Esophagus squamous epithelium (tissue), 5 donors: Measurements from ENCODE around the gene LINC00237. TPM values are rescaled to one million over a fixed set of nuclear protein-coding genes. Genes with fewer than 3 reads are reported as not detected.

Experiments
- DNase-seq: peaks from one replicate; lab custom pipeline; 2025; lab: John Stamatoyannopoulos, UW
- H3K27ac ChIP-seq, 4 donors: fragments of 200-600 bp; sonication (generic); one replicate each; pipeline ENCODE4 v1.5.1; 2016 to 2019; ENCODE audit warnings: mild to moderate bottlenecking in 1 of 4
- H3K27me3 ChIP-seq, 4 donors: fragments of 200-600 bp; sonication (generic); 1 replicate in 3 of 4; 2 replicates in 1 of 4; pipeline versions ENCODE4 v1.5.1 to v1.6.0; 2017 to 2021; ENCODE audit warnings: antibody characterized with exemption in 1 of 4
- H3K36me3 ChIP-seq, 3 donors: fragments of 200-600 bp; sonication (generic); one replicate each; pipeline ENCODE4 v1.5.1; 2016 to 2019
- H3K4me1 ChIP-seq, 3 donors: fragments of 200-600 bp; sonication (generic); one replicate each; pipeline ENCODE4 v1.5.1; 2017 to 2019
- H3K4me3 ChIP-seq, 4 donors: fragments of 200-600 bp; sonication (generic); 1 replicate in 3 of 4; 2 replicates in 1 of 4; pipeline ENCODE4 v1.5.1; 2016 to 2019; ENCODE audit warnings: mild to moderate bottlenecking in 2 of 4, moderate library complexity in 1 of 4
- H3K9me3 ChIP-seq, 3 donors: fragments of 200-600 bp; sonication (generic); one replicate each; pipeline ENCODE4 v1.5.1; 2016 to 2019
- CTCF ChIP-seq, 6 experiments: fragments of 450-650 bp in 4 of 6; fragments of 200-600 bp in 2 of 6; sonication (generic) in 2 of 6; IDR thresholded peaks; one replicate each; pipeline ENCODE4 v1.5.1; 2016 to 2019; ENCODE audit warnings: antibody characterized with exemption in 6 of 6, mild to moderate bottlenecking in 4 of 6, moderate library complexity in 4 of 6
- POLR2A ChIP-seq, 4 donors: fragments of 450-650 bp; IDR thresholded peaks; one replicate each; pipeline ENCODE4 v1.6.1; 2017; ENCODE audit warnings: antibody characterized with exemption in 4 of 4, mild to moderate bottlenecking in 4 of 4, moderate library complexity in 3 of 4
- WGBS, 2 donors: methylation state at CpG; one replicate each; pipeline ENCODE4 v1.1.5; 2018; 5-methylcytosine and 5-hydroxymethylcytosine counted together
- intact Hi-C: fragments of 100-400 bp; cut with DNase I; formaldehyde crosslinking; loops from one replicate; pipeline ENCODE4 v1.15.0; 2022
- total RNA-seq, 4 donors: library from RNA; depleted of rRNA; stranded (reverse); fragments of >200 nt; gene quantifications; one replicate each; pipeline ENCODE4 v1.1.0, GENCODE V29; 2016
- donor health status: DM: yes; HTN: yes; CAD: no.

LINC00237 gene
- total RNA-seq, 4 donors from 2014 or later, result not detected

- TF ChIP-seq CTCF (IDR thresholded peaks at IDR 0.05) (no peak), POLR2A (IDR thresholded peaks at IDR 0.05) (no peak)
- Histone ChIP-seq H3K4me1 (no peaks in the 10 kb centered on the region), H3K27ac (no peak overlapping the region), H3K4me3 (no peak overlapping the region), H3K36me3 (peaks cover 0 to 43% (median 0%) of the 10 kb centered on the region in 3 donors), H3K27me3 (no peaks in the 10 kb centered on the region), H3K9me3 (no peaks in the 10 kb centered on the region)
- no peak for DNase-seq
- WGBS, 2 donors, result 55 to 82% methylated on average over 3 of the region's 3 CpGs
- intact Hi-C loops, result no loop called here
Observed at GRCh38 chr20:21139881-21140566, 33.9 kb upstream of the LINC00237 start.

GRCh38 chr20:21137078-21137477 lies 30.9 kb upstream of the LINC00237 start:
- no peaks in the 10 kb centered on the region for H3K9me3 ChIP-seq
- no peaks in the 10 kb centered on the region for H3K4me1 ChIP-seq
- H3K27ac ChIP-seq, result no peak overlapping the region
- WGBS, 2 donors, result 100% methylated on average over 1 of the region's 1 CpG
- no peaks in the 10 kb centered on the region for H3K27me3 ChIP-seq
- no peak for TF ChIP-seq POLR2A (IDR thresholded peaks at IDR 0.05)
- no peak for TF ChIP-seq CTCF (IDR thresholded peaks at IDR 0.05)
- intact Hi-C loops, result no loop called here
- no peak overlapping the region for H3K4me3 ChIP-seq
- peaks cover 0 to 56% (median 0%) of the 10 kb centered on the region in 3 donors for H3K36me3 ChIP-seq
- DNase-seq, result no peak

GRCh38 chr20:21136015-21136732 lies 30.0 kb upstream of the LINC00237 start:
- no peak for DNase-seq
- Histone ChIP-seq H3K36me3 (peaks cover 0 to 57% (median 0%) of the 10 kb centered on the region in 3 donors), H3K4me1 (no peaks in the 10 kb centered on the region), H3K27me3 (no peaks in the 10 kb centered on the region), H3K4me3 (no peak overlapping the region), H3K9me3 (no peaks in the 10 kb centered on the region), H3K27ac (no peak overlapping the region)
- 90 to 93% methylated on average over 8 of the region's 8 CpGs for whole genome bisulfite sequencing, 2 donors
- no peak for TF ChIP-seq POLR2A (IDR thresholded peaks at IDR 0.05)
- no peak for TF ChIP-seq CTCF (IDR thresholded peaks at IDR 0.05)
- intact Hi-C loops, result no loop called here

GRCh38 chr20:21134883-21135493 lies 28.8 kb upstream of the LINC00237 start:
- intact Hi-C loops, result no loop called here
- no peak overlapping the region for H3K4me3 ChIP-seq
- WGBS, 2 donors, result 82 to 87% methylated on average over 10 of the region's 10 CpGs
- no peak overlapping the region for H3K27ac ChIP-seq
- no peak for DNase-seq
- no peaks in the 10 kb centered on the region for H3K9me3 ChIP-seq
- TF ChIP-seq POLR2A (IDR thresholded peaks at IDR 0.05) (no peak), CTCF (IDR thresholded peaks at IDR 0.05) (no peak)
- H3K27me3 ChIP-seq, result no peaks in the 10 kb centered on the region
- H3K36me3 ChIP-seq, result peaks cover 0 to 57% (median 0%) of the 10 kb centered on the region in 3 donors
- H3K4me1 ChIP-seq, result no peaks in the 10 kb centered on the region
